ENCODE measurements around the gene CNOT4.

CNOT4 gene

GRCh38 chr7:135552148-135552547 is 42.2 kb upstream of the CNOT4 start:
- TF ChIP-seq CTCF (IDR thresholded peaks at IDR 0.05; ENCODE audit: low read depth, low read length) = no peak
- Histone ChIP-seq H3K36me3 (no peaks in the 10 kb centered on the region), H3K4me1 (no peaks in the 10 kb centered on the region), H3K4me3 (ENCODE audit: low read depth, low read length) (no peak overlapping the region), H3K9me3 (no peaks in the 10 kb centered on the region), H3K27me3 (no peaks in the 10 kb centered on the region)
- no peak for DNase-seq

- DNase-seq = no peak
- Histone ChIP-seq H3K4me3 (ENCODE audit: low read depth, low read length) (no peak overlapping the region), H3K9me3 (no peaks in the 10 kb centered on the region), H3K36me3 (no peaks in the 10 kb centered on the region), H3K4me1 (no peaks in the 10 kb centered on the region), H3K27me3 (no peaks in the 10 kb centered on the region)
- TF ChIP-seq CTCF (IDR thresholded peaks at IDR 0.05; ENCODE audit: low read depth, low read length) = no peak
Observed at GRCh38 chr7:135550196-135550595, 40.3 kb upstream of the CNOT4 start.

GRCh38 chr7:135541029-135541428 is 31.1 kb upstream of the CNOT4 start:
- H3K4me3 ChIP-seq (ENCODE audit: low read depth, low read length) = no peak overlapping the region
- H3K27me3 ChIP-seq = no peaks in the 10 kb centered on the region
- TF ChIP-seq CTCF (IDR thresholded peaks at IDR 0.05; ENCODE audit: low read depth, low read length) = no peak
- H3K4me1 ChIP-seq = no peaks in the 10 kb centered on the region
- no peaks in the 10 kb centered on the region for H3K36me3 ChIP-seq
- H3K9me3 ChIP-seq = no peaks in the 10 kb centered on the region
- DNase-seq = no peak

- H3K36me3 ChIP-seq = no peaks in the 10 kb centered on the region
- no peaks in the 10 kb centered on the region for H3K27me3 ChIP-seq
- H3K4me1 ChIP-seq = no peaks in the 10 kb centered on the region
- no peak overlapping the region for H3K4me3 ChIP-seq (ENCODE audit: low read depth, low read length)
- no peak for TF ChIP-seq CTCF (IDR thresholded peaks at IDR 0.05; ENCODE audit: low read depth, low read length)
- no peaks in the 10 kb centered on the region for H3K9me3 ChIP-seq
- no peak for DNase-seq
Observed at GRCh38 chr7:135539629-135540028, 29.7 kb upstream of the CNOT4 start.

GRCh38 chr7:135538376-135538775 is 28.5 kb upstream of the CNOT4 start:
- TF ChIP-seq CTCF (IDR thresholded peaks at IDR 0.05; ENCODE audit: low read depth, low read length) = no peak
- no peaks in the 10 kb centered on the region for H3K9me3 ChIP-seq
- DNase-seq = no peak
- H3K4me1 ChIP-seq = no peaks in the 10 kb centered on the region
- no peaks in the 10 kb centered on the region for H3K36me3 ChIP-seq
- H3K4me3 ChIP-seq (ENCODE audit: low read depth, low read length) = no peak overlapping the region
- H3K27me3 ChIP-seq = no peaks in the 10 kb centered on the region

- no peak for TF ChIP-seq CTCF (IDR thresholded peaks at IDR 0.05; ENCODE audit: low read depth, low read length)
- Histone ChIP-seq H3K4me3 (ENCODE audit: low read depth, low read length) (no peak overlapping the region), H3K27me3 (no peaks in the 10 kb centered on the region), H3K9me3 (no peaks in the 10 kb centered on the region), H3K36me3 (no peaks in the 10 kb centered on the region), H3K4me1 (no peaks in the 10 kb centered on the region)
- DNase-seq = no peak
Observed at GRCh38 chr7:135537905-135538304, 28.0 kb upstream of the CNOT4 start.
